ENCODE results near the gene STAG1.

DNA sequence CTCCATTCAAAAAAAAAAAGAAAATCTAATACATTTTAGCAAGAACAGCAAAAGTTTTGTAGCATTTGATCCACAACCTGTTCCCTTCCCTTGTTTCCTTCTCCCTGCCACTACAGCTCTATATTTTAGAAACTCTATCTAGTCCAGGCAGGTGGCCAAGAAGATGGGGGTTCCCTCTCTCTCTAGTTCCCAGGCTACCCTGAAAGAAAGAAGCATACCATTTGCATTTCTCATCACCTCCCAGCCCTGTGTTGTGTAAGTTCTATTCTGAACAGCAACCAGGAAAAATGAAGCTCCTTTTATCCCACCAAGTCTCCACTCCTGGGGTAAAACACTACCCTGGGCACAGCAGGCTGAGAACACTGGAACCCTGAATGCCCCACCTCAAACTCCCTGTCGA, 402.0 kb downstream of the STAG1 start:
- TF ChIP-seq, protein P1, sequence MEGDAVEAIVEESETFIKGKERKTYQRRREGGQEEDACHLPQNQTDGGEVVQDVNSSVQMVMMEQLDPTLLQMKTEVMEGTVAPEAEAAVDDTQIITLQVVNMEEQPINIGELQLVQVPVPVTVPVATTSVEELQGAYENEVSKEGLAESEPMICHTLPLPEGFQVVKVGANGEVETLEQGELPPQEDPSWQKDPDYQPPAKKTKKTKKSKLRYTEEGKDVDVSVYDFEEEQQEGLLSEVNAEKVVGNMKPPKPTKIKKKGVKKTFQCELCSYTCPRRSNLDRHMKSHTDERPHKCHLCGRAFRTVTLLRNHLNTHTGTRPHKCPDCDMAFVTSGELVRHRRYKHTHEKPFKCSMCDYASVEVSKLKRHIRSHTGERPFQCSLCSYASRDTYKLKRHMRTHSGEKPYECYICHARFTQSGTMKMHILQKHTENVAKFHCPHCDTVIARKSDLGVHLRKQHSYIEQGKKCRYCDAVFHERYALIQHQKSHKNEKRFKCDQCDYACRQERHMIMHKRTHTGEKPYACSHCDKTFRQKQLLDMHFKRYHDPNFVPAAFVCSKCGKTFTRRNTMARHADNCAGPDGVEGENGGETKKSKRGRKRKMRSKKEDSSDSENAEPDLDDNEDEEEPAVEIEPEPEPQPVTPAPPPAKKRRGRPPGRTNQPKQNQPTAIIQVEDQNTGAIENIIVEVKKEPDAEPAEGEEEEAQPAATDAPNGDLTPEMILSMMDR (conservative IDR thresholded peaks at IDR 0.05; ENCODE audit: low read depth in 2 of 2): no peak
- TF ChIP-seq POLR2AphosphoS5 (IDR thresholded peaks at IDR 0.05; ENCODE audit: low read depth) (no peak), EZH2 (IDR thresholded peaks at IDR 0.05; ENCODE audit: low read depth, unreplicated experiment) (no peak), ZNF331 (CRISPR knock-in tag; IDR thresholded peaks at IDR 0.05; ENCODE audit: low read depth) (no peak), CREB1 (CRISPR knock-in tag; IDR thresholded peaks at IDR 0.05; ENCODE audit: low read depth) (no peak), EZH2phosphoT487 (IDR thresholded peaks at IDR 0.05; ENCODE audit: unreplicated experiment) (no peak), JUNB (IDR thresholded peaks at IDR 0.05; ENCODE audit: unreplicated experiment) (no peak)
